Fibroblast of skin of scalp (primary cell): ENCODE data around the gene LYZL4.

Experiments
- DNase-seq: peaks from one replicate; pipeline ENCODE4 v3.0.0-alpha.2; 2013

LYZL4 gene

DNA sequence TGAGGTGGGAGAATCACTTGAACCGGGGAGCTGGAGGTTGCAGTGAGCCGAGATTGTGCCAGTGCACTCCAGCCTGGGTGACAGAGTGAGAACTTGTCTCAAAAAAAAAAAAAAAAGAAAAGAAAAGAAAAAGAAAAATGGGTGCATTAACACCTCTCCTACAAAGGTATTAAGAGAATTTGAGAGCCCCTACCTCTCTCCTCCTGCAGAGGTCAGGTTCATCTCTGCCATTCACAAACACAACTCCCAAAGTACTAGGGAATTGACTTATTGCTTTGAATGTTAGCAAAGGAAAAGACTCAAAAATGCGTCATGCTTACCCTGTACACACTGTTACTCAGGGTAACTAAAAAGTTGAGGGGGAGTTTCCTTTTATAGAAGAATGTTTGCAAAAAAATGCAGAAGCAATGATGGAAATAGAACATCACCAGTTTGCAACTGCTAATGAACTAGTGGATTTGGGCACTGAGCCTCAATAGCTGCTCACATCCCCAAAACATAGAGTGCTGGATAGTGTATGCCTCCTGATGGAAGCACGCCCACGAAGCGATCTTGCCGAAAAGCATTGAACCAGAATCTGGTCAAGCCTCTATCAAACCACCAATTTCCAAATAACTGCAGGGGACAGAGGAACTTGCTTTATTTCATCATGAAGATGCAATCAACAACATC lies 15.5 kb upstream of the LYZL4 start:
- DNase-seq = no peak

DNA sequence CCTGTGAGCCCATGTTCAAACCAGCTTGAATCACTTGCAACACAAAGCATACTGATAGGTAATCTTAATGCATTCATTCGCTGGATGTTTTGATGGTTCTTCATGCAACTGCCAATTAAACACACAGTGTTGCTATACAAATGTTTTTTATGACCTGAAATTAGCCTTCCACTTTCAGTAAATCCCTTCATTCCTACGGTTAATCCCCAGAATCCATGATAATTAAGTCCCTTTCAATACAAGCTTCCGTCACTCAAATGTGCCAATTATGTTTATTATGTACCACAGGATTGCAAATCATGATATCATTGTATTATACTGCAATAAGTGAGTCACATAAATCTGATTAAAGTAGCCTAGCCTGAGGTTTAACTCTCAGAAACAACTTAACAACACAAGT lies 14.5 kb upstream of the LYZL4 start:
- DNase-seq = no peak

DNA sequence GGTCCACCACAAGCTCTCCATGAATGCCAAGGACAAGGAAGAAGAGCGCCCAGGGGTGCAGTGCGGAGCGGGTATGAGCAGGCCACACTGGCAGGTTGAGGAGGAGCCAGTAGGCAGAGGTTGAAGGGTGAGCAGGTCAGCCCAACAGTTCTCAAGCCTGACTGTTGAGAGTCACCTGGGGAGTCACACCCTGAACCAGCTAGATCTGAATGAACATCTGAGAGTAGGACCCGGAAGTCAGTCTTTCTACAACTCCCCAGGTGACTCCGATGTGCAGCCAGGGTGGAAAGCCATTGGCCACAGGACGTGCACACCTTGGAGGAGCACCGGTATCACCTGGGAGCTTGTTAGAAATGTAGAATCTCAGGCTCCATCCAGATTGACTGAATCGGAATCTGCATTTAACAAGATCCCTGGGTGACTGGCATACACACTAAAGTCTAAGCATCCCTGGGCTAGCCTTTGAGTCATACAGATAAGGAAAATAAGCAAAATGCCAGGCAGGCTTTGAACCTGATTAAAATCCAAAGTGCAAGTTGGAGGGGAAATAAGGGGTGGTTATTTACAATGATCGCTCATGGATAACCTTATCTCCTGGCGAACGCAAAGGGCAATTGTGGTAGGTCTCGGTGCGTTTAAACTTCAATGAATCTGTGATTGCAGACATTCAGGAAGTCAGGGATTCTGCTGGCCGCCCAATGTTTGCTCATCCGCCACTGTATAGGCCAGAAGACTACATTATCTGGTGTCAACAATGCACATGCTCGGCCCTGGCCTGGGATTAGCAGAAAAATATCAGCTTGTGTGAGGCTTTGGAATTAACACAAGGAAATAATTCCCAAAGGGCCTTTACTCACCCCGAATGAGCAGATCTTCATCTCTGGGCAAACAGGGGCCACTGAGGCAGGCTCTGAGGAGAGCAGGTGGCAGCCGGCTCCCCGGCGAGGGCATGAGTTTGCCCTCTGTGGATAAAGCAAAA lies 11.7 kb upstream of the LYZL4 start:
- no peak for DNase-seq

DNA sequence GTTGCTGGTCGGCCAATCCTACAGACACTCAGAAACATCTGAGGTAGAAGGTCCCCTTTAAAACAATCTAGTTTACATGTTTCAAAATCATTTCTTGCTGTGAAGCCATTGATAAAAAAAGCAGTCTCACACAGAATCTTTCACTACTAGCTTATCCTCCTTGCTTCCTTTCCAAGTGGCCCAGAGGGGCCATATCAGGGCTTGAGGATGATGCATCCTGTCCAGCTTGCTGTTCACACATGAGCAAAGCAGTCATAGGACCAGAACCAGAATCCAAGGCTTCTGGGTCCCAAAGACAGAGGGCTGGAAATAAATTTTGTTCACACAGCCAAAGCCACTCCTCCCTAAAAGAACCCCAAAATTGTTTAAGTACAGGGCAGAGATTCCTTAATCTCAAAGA lies 9.2 kb upstream of the LYZL4 start:
- no peak for DNase-seq

DNA sequence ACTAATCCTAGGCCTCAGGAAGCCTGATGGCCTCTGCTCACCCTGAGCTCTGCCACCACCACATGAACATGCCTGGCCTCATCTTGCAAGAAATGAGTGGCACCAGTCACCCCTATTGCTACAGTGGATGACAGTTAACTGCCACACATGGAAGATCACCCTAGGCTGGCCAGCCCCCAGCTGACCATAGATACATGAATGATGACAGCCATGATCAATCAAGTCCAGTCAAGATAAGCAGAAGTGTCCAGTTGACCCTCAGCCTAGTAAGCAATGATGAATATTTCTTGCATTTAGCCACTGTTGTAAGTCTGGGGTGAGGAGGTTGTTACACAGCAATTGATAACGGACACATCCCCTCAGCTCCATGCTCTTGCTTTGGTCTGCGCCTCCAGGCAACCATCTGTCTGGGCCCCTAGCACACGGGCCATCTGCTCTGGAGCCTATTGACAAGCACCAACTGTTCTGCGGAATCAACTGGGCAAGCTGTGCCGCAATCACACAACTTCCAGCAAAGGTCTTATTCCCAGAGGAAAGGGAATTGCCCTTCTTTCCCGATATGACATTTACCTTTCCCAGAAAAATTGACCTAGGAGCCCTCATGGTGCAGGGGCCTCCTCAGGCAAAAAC lies 2.2 kb upstream of the LYZL4 start:
- no peak for DNase-seq

DNA sequence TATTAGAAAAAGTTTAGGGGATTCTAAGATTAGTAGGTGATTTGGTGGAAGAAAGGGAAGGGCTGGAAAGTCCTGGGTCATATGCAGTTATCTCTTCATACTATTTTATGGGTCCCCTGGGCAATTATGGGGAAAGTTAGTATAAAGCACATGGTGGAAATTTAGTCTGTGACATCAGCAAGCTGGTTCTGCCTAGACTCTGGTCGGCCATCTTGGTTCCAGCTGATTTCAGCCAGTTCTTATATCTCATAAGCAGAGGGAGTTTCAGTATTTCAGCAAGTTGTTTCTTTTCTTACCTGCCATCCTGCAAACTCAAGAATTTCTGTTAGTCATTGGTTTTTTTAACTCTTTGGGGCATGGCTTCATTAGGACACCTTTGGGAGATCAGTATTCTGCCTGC lies 1.0 kb upstream of the LYZL4 start:
- no peak for DNase-seq

DNA sequence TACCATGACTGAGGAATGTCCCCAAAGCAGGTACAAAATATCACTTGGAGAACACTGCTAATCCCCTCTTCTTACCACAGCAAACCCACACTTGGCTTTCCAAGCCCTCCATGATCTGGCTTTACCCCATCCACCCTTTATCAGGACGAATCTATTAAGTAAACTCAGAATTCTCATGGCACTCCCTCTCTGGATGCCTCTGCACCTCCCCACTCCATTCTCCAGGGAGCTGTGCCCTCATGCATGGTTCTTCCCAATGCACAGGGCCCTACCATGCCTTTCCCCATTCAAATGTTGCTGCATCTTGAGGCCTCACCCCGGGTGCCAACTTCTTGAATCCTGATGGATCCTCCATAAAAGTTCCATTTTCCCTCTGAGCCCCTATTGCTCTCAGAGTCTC lies 2.3 kb downstream of the LYZL4 start:
- no peak for DNase-seq

DNA sequence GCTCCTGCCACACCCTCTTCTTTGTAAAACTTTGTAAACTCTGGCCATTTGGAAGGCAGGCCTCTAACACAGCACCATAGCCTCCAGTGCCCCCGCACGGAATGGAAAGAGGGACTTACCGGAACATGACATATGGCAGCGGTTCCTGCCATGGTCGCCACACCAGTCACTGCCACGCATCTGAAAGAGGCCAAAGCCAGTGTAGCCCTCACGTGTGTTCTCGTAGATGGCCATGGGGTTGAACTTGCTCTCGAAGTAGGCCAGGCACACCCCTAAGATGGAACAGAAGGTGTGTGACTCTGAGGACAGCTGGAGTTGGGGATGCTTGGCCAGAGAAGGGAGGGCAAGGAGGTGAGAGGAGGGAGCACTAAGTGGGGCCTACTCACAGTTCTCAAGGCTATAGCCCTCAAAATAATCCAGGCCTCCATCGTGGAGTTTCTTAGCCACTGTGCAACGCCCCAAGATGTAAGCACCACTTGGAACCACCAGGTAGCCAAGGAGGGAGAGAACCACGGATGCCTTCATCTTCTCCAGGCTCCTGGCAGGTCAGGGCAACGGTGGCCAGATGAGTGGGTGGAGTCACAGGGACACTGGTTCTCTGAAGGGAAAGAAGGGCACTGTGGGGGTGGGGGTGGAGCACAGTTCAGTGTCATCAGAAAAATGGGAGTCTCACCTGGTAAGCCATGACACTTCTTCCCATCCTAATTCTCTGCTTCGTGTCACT lies 3.5 kb downstream of the LYZL4 start:
- no peak for DNase-seq

DNA sequence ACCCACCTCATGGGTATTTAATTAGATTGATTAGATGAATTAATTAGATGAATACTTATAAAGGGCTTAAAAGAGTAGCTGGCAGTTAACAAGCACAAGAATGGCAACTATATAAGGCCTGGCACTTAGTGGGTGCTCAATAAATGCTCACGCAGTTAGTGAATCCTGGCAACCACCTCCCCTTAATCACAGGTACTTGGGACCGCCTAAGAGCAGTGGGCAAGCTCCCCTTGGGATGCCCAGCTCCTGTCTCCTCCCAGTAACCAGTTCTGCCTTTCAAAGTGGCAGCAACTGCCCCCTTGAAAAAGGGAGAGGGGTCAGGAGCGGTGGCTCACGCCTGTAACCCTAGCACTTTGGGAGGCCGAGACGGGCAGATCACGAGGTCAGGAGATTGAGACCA lies 4.6 kb downstream of the LYZL4 start:
- DNase-seq = no peak

DNA sequence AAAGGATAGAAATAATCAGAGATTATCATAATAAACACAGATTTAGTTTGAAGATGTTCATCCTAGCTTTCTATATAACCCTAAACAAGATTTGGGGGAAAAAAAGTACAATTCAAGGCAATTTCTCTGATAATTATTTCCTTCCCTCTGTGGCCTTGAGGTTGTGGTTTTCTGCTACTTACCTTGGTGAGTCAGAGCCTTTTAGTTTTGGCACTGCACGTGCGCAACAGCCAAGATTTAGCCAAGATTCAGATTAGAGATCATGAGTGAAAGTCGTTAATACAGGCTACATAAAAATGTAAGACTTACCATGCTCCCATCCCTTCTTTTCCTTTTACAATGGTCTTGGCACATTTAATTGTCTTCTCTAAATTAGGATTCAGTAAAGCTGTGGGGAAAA lies 6.7 kb downstream of the LYZL4 start:
- no peak for DNase-seq

DNA sequence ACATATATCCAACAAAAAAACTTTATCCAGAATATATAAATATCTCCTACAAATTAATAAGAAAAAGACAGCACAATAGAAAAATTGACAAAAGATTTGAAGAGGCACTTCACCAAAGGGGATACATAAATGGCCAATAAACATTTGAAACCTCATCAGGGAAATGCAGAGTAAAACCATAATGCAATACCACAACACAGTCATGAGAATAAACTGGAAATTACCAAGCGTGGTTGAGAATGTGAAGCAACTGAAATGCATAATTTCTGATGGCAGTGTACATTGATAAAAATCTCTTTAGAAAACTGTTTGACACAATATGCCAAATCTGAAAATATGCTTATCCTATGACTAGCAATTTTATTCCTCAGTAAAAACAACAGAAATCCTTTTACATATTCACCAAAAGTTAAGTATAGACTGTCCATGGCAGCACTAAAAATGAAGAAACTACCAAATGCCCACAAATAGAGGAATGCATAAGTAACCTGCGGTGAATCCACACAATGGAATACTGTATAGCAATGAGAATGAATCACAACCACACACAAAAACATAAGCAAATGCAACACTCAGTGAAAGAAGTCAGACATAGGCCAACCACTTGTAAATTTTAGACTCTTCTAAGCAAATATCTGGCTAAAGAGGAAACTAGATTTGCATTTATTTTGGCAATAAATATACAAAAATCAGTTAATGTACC lies 7.9 kb downstream of the LYZL4 start:
- DNase-seq = no peak

DNA sequence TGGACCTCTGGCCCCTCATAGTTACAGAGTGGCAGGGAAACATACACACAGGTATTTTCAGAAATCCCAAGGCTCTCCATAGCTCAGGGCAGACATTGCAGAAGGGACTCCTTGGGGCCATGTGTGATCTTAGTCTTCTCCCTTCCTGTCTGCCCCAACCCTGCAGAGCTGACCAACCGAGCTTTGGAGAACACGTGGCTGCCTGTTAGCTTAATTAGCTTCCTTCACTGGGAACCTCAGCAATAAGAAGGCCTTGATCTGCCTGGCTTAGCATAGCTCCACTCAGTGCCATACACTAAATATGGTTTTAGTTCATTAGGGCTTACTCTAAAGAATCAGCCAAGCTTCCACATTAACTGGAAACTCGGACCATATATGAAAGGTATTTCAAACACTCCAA lies 12.3 kb downstream of the LYZL4 start:
- no peak for DNase-seq

DNA sequence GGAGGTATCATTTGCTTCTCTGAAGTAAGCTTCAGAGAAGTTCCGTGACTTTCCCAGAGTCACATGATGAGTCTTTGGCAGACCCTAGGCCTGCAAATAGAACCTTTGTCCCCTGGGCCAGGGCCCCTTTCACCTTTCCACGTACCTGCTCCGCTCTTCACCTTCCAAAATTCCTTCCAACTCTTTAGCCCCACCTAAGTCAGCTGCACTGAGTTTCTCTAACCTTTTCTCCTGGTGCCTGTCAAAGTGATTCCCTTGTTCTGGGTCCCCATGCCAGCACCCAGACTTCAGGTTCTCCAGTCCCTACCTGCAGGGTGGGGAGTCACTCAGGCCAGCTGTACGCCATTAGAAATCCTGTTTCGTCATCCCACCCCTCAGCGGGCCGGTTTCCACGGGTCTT lies 12.8 kb downstream of the LYZL4 start:
- DNase-seq = no peak

DNA sequence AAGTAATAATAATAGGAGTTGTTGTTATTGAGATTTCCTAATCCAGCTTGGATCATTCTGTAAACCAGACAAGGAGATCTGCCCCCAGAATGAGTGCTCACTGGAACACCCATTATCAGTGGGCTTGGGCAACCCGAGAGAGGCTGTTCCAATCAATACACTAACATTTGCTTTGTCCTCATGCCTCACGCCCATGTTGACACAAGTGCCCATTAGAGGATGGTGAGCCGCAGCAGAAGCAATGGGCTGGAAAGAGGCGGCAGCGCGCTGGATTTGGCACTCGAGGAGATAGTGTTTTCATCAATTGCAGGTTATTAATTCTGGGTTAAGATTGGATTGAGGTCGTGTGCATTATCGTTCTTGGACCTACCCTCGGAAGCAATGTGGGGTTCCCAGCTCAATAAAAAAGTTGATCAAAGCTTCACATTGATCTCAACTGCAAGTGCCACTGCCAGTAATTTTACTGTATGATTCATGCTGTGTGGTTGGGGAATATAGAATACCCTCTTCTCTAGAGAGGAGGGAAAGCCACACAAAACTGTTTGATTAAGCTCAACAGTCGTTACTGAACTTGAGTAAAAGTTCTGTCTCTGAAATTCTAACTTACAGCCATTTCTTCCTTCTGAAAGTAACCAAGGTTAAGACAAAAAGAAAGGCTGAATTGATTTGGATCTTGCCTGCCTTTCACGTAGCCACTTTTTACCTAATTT lies 15.7 kb downstream of the LYZL4 start:
- DNase-seq = no peak

DNA sequence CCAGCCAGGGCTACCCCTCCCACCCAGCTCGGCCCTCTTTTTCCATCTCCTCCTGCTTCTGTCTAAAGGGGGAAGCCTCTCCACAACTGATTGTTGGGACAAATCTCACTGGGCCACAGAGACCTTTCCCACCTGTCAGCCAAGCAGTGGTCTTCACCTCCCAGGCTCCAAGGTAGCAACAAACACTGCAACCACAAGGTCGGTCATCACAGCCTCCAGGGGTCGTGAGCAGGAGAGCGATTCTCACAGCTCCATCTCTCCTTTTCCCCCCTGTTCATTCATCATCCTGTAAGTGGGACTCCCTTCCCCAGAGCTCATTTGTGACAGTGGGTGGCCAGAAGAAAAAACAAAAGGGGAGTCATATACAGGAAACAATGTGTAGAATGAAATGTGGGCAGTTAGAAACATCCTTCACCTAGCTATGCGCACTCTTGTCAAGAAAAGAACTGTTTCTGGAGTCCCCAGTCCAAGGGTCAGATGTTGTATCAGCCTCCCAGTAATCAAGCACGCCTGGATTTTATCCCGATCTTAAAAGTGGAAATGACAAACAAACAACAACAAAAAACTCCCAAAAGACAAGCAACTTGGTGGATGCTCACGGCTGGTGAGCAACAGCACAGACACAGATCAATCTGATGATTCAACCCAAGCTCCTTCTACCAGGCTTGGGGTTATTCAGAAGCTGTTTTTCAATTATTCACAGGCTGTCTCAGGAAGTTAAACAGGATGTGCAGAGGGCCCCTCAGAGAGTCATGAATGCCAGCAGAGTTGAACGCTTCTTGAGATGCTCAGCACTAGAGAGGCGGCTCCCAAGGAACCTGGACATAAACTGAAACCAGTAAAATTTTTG lies 22.4 kb downstream of the LYZL4 start:
- DNase-seq = peak; percentile 4

DNA sequence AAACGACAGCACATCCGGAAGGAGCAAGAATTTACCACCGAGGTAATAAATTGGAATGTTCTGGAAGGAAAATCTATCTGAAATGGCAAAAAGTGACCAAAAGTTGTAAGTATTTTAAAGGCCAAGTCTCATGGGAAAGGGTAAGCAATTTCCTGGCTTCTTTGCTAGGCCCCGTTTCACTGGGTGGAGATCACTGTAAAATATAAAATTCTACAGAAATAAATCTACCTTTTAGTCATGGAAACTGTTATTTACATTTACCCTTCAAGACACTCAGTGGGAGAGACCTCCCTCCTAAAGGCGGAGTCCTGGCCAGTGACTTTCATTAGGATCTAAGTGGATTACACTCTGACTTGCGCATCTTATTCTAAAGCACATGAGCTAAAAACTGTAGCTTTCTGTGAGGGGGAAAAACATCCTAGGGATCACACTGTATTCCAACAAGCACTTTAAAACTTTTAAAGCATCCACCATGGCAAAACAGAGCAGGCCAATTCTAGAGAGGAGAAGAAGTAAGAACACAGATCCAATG lies 28.8 kb downstream of the LYZL4 start:
- no peak for DNase-seq

DNA sequence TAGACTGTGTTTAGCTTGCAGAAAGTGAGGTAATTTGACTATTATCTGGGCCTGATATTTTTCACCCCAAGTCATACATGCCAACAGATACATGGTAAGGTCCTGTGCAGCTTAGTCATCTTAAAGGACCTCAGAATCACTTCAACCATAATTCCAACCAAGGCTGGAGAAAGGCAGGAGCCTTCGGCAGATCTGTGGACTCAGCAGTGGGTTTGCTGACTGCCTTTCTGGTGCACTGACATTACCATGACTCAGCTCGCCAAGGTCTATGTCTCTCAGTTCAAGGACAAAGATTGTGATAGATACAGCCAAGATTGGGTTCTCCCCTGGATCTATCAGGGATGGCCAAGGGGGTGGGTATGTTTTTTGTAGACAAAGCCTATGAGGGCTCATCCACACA lies 32.7 kb downstream of the LYZL4 start:
- DNase-seq = no peak

DNA sequence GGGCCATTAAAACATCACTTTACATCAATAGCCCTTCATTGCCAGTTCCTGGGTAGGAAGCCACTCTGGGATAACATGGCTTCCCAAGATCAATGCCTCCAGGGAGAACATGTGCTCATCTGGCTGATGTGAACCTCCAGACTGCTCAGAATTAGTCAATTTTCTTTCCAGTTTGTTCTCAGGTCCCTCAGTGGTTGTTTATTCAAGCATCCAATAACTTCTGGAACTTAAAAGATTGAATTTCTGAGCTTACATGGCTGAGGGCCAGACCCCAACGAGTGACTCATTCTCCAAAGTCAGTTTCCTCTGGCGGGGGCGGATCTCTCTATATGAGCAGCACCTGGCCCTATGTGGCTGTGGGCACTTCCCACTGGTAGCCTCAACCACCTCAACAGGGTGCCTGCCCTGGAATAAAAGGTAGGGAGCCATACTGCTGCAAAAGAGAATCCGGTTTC lies 34.0 kb downstream of the LYZL4 start:
- peak; percentile 68 for DNase-seq

DNA sequence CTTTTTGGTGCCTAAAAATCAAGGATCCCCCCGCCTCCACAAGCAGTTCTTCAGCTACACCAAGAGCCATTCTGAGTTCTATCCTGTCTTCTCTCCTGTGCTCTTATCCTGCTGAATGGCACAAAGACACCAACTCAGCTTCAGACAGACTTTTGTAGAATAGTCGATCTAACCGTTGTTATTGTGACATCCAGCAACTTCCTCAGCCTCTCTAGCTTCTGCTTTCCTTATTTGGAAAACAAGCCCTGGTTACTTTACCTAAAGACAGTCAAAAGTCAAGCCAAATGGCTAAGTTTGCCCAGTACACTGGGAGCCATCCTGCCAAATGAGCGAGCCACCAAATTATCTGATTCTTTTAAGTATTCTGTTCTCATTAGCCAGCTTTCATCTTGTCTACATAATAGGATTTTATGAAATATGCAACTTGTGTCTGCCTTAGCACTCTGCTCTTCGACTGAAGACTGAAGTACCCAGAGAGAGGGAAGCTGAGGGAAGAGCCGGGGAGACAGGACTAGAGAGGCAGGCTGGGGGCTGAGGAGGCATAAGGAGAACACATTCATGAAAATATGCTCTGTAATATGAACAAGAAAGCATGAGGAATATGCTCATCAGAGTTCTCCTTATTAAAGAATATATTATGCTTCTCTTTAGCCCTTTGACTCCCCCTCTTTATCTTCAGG lies 35.1 kb downstream of the LYZL4 start:
- DNase-seq = no peak

DNA sequence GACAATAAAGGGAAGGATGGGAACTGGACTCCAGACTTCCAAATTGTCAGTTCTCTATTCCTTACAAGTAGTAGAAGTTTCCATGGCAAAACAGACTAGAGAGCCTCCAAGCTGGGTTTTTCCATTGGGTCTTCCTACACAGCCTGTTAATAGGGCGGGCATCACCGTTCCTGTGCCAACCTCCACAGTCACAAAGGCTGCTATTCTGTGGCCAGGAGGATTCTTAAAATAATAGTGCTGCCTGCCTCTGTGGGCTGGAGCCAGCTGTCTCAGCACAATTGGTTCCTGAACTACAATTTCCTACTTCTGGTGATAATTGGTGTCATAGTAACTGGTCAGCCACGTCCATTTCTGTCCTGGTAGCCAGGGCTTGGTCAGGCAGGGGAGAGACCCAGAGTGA lies 38.6 kb downstream of the LYZL4 start:
- DNase-seq = no peak
